ENCODE data around the gene PLIN1. TPM values are rescaled to one million over a fixed set of nuclear protein-coding genes. Genes with fewer than 3 reads are reported as not detected.

Gene PLIN1
- total and polyA plus RNA-seq, 9 of the 15 experiments (the other 6 are each of a cell fraction or from before 2014, with no cell fraction given) = not detected

DNA sequence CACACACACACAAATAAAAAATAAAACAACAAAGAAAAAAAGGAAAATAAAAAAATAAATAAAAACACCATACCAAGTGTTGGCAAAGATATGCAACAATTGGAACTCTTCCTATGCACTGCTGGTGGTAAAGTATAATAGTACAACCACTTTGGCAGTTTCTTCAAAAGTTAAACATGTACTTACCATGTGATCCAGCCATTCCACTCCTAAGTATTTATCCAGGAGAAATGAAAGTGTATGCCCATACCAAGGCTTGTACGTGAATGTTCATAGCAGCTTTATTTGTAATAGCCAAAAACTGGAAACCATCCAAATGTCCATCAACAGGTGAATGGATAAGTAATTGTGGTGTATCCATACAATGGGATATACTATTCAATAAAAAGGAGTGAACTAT lies 28.4 kb upstream of the PLIN1 start:
- no peaks in the 10 kb centered on the region for H3K79me2 ChIP-seq (ENCODE audit: control insufficient read depth, insufficient read depth, low read length)
- 0% methylated on average over 1 of the region's 1 CpG for WGBS (ENCODE audit: insufficient coverage, low coverage, missing lambda C conversion rate)

More for the DNA sequence above, 28.4 kb upstream of the PLIN1 start:
- POLR2A ChIA-PET = no interaction called here
- DNase-seq (ENCODE audit: extremely low read depth in 1 of 4, low spot score in 3 of 4) (no peak), ATAC-seq (no peak), FAIRE-seq (no peak)
- intact Hi-C loops (cut with micrococcal nuclease) (no loop called here), in situ Hi-C loops (cut with MboI) (no loop called here)
- Histone ChIP-seq H3K4me1 (replicated peaks in 1 of 2; ENCODE audit: control insufficient read depth in 2 of 2, insufficient read depth in 2 of 2, low read length in 2 of 2) (no peaks in the 10 kb centered on the region), H3K4me2 (ENCODE audit: insufficient read depth, low read length) (no peak overlapping the region), H3K9me1 (ENCODE audit: control insufficient read depth, insufficient read depth, low read length) (no peaks in the 10 kb centered on the region), H3K27me3 (ENCODE audit: control insufficient read depth in 2 of 2, insufficient read depth in 2 of 2, low read length in 2 of 2) (peaks cover 18 to 31% of the 10 kb centered on the region in 2 experiments), H3K27ac (ENCODE audit: extremely low read depth, low read depth, low read length) (no peak overlapping the region), H2AFZ (ENCODE audit: low read depth, low read length) (no peak overlapping the region), H3K4me3 (no peak overlapping the region), H3K9ac (ENCODE audit: insufficient read depth in 1 of 2, low read depth in 2 of 2, low read length in 2 of 2) (no peak overlapping the region), H3K9me3 (replicated peaks; ENCODE audit: control insufficient read depth, insufficient read depth, low read depth, low read length) (no peaks in the 10 kb centered on the region), H4K20me1 (replicated peaks; ENCODE audit: control insufficient read depth, insufficient read depth, low read length) (no peaks in the 10 kb centered on the region), H3K36me3 (ENCODE audit: control insufficient read depth, insufficient read depth, low read length) (no peaks in the 10 kb centered on the region)
- CTCF ChIA-PET (ENCODE audit: low intra/inter-chr PET ratio) = no interaction called here
- BruUV-seq (replicated peaks) = no TSS peak
- TF ChIP-seq TARDBP (IDR thresholded peaks at IDR 0.05) (no peak), HINFP (tag; conservative IDR thresholded peaks at IDR 0.05; ENCODE audit: low read depth) (no peak), POU5F1 (IDR thresholded peaks at IDR 0.05; ENCODE audit: borderline replicate concordance, low read depth, low read length, partially characterized antibody) (no peak), ZNF324 (CRISPR knock-in tag; IDR thresholded peaks at IDR 0.05) (no peak), SIN3B (IDR thresholded peaks at IDR 0.05; ENCODE audit: low read depth) (no peak), NCOR1 (IDR thresholded peaks at IDR 0.05) (no peak), FOXP4 (CRISPR knock-in tag; IDR thresholded peaks at IDR 0.05; ENCODE audit: borderline replicate concordance) (no peak), SMAD4 (CRISPR knock-in tag; conservative IDR thresholded peaks at IDR 0.05) (no peak), ARID1B (IDR thresholded peaks at IDR 0.05) (no peak), TCF7 (IDR thresholded peaks at IDR 0.05; ENCODE audit: borderline replicate concordance) (no peak)
- TF ChIP-seq, protein P1, sequence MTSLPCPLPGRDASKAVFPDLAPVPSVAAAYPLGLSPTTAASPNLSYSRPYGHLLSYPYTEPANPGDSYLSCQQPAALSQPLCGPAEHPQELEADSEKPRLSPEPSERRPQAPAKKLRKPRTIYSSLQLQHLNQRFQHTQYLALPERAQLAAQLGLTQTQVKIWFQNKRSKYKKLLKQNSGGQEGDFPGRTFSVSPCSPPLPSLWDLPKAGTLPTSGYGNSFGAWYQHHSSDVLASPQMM (CRISPR knock-in tag; IDR thresholded peaks at IDR 0.05) = no peak
- TF ChIP-seq, protein P2, sequence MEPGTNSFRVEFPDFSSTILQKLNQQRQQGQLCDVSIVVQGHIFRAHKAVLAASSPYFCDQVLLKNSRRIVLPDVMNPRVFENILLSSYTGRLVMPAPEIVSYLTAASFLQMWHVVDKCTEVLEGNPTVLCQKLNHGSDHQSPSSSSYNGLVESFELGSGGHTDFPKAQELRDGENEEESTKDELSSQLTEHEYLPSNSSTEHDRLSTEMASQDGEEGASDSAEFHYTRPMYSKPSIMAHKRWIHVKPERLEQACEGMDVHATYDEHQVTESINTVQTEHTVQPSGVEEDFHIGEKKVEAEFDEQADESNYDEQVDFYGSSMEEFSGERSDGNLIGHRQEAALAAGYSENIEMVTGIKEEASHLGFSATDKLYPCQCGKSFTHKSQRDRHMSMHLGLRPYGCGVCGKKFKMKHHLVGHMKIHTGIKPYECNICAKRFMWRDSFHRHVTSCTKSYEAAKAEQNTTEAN (CRISPR knock-in tag; IDR thresholded peaks at IDR 0.05) = no peak
